Measurements from ENCODE around the gene ZBTB4.

The ZBTB4 gene

DNA sequence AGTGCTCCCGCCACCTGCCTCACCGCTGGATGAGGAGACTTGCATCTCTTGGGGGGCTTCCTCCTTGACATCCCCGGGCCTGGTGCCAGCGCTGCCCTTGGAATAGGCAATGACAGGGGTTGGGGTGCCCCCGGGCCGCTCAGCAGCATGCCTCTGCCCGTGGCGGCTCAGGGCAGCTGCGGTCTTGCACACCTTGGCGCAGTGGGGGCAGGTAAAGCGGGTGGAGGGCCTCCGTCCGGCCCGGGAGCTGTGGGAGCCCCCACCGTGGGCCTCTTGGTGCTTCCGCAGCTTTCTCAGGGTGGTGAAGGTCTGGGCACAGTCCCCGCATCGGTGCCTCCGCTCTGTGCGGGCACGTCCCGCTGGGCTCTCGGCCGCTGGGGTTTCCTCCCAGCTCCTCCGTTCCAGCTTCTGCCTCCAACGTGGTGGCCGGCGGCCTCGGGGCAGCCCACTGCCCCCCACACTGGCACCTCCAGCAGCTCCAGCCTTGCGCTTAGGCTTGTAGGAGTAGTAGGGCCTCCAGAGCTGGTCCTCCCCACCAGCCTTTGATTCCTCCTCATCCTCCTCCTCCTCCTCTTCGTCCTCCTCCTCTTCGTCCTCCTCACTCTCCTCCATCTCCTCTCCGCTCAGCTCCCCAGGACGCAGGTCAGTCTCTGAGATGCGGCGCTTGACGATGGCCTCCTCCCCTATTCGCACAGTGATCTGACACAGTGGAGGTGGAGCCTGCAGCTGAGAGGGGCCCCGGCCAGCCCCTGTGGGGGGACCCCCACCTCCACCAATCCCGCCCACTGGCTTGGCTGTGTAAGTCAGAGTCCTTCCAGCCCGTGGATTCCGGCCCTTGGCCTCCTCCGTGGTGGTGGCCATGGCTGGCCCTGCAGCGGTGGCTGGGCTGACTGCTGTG, 16.7 kb downstream of the ZBTB4 start:
- Histone ChIP-seq H3K9me3 (no peaks in the 10 kb centered on the region), H3K4me3 (ENCODE audit: low read depth in 1 of 2, low read length in 1 of 2) (no peak overlapping the region), H3K4me1 (ENCODE audit: control insufficient read depth in 1 of 2, insufficient read depth in 1 of 2, low read depth in 1 of 2, low read length in 1 of 2) (peaks cover 13 to 15% of the 10 kb centered on the region in 2 experiments), H3K27me3 (no peaks in the 10 kb centered on the region), H3K36me3 (peaks cover 27% of the 10 kb centered on the region), H3K27ac (no peak overlapping the region)
- TF ChIP-seq, protein P1, sequence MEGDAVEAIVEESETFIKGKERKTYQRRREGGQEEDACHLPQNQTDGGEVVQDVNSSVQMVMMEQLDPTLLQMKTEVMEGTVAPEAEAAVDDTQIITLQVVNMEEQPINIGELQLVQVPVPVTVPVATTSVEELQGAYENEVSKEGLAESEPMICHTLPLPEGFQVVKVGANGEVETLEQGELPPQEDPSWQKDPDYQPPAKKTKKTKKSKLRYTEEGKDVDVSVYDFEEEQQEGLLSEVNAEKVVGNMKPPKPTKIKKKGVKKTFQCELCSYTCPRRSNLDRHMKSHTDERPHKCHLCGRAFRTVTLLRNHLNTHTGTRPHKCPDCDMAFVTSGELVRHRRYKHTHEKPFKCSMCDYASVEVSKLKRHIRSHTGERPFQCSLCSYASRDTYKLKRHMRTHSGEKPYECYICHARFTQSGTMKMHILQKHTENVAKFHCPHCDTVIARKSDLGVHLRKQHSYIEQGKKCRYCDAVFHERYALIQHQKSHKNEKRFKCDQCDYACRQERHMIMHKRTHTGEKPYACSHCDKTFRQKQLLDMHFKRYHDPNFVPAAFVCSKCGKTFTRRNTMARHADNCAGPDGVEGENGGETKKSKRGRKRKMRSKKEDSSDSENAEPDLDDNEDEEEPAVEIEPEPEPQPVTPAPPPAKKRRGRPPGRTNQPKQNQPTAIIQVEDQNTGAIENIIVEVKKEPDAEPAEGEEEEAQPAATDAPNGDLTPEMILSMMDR (IDR thresholded peaks at IDR 0.05): no peak

DNA sequence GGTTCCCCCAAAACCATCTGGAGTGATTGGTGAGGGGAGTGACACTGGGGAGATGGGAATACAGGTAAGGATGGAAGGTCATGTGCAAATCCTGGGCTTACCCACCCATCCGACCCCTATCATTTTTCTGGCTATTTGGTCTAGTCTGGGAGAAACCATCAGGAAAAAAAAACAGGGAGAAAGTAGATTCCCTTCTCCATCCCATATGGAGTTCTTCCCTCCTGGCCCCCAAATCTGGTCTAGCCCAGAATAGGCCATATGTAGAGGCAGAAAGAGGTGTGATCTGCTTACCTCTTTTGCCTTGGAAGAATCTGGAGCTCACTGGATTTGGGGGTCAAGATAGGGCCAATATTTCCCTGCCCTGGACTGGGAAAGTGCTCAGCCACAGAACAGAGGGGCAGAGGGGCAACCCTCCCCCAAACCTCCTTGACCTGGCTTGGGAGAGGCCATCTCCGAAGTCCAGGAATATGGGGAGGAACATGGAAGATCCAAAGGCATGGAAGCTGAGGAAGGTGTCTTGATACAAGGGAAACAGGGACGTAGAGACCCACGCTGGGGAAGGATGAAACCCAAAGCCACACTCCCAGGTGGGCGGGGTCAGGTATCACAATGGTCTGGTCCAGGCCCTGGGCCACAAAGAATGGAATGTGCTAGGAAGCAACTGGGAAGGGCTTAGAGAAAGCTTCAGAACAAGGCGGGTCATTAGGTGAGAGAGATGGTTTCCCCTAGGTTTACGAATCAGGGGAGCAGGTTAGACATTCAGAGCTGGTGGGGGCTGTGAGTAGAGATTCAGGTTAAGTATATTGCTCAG, 18.4 kb downstream of the ZBTB4 start:
- TF ChIP-seq, protein P1 (IDR thresholded peaks at IDR 0.05): no peak
- Histone ChIP-seq H3K27ac (no peak overlapping the region), H3K9me3 (no peaks in the 10 kb centered on the region), H3K36me3 (peaks cover 21% of the 10 kb centered on the region), H3K4me3 (ENCODE audit: low read depth in 1 of 2, low read length in 1 of 2) (no peak overlapping the region), H3K4me1 (ENCODE audit: control insufficient read depth in 1 of 2, insufficient read depth in 1 of 2, low read depth in 1 of 2, low read length in 1 of 2) (peaks cover 8 to 9% of the 10 kb centered on the region in 2 experiments), H3K27me3 (no peaks in the 10 kb centered on the region)

DNA sequence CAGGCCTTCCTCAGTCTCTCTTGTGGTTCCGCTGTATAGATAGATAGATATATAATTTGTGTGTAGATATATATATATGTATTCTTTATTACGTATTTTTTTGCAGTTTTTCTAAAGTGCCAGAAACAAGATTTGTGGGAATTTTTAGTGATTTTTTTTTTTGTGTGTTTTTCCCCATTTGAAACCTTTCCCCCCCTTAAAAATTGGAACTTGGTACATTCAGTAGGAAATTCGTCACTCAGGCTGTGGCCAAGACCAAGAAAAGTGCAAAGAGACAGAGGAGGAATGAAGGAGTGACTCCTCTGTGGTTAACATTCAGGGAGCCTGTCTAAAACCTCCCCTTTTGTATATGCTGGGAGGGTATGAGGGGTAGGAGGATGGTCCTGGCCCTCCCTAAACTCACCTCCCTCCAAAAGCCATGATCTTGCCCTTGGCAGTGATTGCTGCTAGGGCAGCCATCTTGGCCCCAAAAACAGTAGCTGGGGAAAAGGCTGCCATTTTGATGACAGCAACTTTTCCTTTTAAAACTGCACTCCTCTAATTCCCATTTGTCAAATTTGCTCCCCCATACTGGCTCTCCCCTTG, 19.4 kb downstream of the ZBTB4 start:
- H3K27me3 ChIP-seq: no peaks in the 10 kb centered on the region
- no peak overlapping the region for H3K27ac ChIP-seq
- TF ChIP-seq, protein P1 (IDR thresholded peaks at IDR 0.05): no peak
- H3K36me3 ChIP-seq: peaks cover 21% of the 10 kb centered on the region
- no peak overlapping the region for H3K4me3 ChIP-seq (ENCODE audit: low read depth in 1 of 2, low read length in 1 of 2)
- H3K4me1 ChIP-seq (ENCODE audit: control insufficient read depth in 1 of 2, insufficient read depth in 1 of 2, low read depth in 1 of 2, low read length in 1 of 2): peaks cover 10 to 12% of the 10 kb centered on the region in 2 experiments
- H3K9me3 ChIP-seq: no peaks in the 10 kb centered on the region

DNA sequence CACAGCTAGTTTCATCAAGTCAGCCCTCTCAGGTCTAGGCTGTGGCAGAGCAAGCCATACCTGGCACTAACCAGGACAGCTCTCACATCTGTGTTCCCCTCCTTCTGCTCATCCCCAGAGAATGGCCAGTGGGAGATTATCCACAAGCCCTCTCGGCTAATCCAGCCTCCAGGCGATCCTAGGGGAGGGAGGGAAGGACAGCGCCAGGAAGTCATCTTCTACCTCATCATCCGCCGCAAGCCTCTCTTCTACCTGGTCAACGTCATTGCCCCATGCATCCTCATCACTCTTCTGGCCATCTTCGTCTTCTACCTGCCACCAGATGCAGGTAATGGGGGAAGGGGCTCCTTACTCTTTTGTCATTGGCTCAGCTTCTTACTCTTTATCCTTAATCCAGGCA, 31.0 kb downstream of the ZBTB4 start:
- Histone ChIP-seq H3K4me1 (ENCODE audit: control insufficient read depth in 1 of 2, insufficient read depth in 1 of 2, low read depth in 1 of 2, low read length in 1 of 2) (peaks cover 12 to 16% of the 10 kb centered on the region in 2 experiments), H3K36me3 (no peaks in the 10 kb centered on the region), H3K27me3 (peaks cover 54% of the 10 kb centered on the region), H3K9me3 (no peaks in the 10 kb centered on the region), H3K27ac (no peak overlapping the region), H3K4me3 (ENCODE audit: low read depth in 1 of 2, low read length in 1 of 2) (no peak overlapping the region)
- TF ChIP-seq, protein P1 (IDR thresholded peaks at IDR 0.05): no peak

DNA sequence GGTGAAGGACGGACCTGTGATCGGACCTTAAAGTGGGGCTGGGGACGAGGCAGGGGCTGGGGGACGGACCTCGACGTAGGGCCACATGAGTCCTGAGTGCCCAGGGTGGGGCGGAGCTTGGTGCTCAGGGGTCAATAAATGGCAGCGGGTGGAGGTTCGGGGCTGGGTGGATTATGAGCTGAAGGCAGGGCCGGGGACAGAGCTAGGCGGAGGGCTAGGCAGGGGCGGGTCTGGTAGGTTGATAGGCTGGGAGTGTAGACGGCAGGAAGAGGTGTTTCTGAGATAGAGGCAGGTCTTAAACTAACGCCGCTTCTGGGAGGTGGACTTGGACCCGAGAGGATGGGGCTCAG, 33.8 kb downstream of the ZBTB4 start:
- Histone ChIP-seq H3K4me1 (ENCODE audit: control insufficient read depth in 1 of 2, insufficient read depth in 1 of 2, low read depth in 1 of 2, low read length in 1 of 2) (peaks cover 12 to 20% of the 10 kb centered on the region in 2 experiments), H3K27ac (no peak overlapping the region), H3K9me3 (no peaks in the 10 kb centered on the region), H3K27me3 (peaks cover 83% of the 10 kb centered on the region), H3K4me3 (ENCODE audit: low read depth in 1 of 2, low read length in 1 of 2) (peak overlapping the region; percentile 55 to 74), H3K36me3 (no peaks in the 10 kb centered on the region)
- TF ChIP-seq, protein P1 (IDR thresholded peaks at IDR 0.05): no peak

Measured in neutrophil (primary cell).